ENCODE data around the gene ATN1. TPM values are rescaled to one million over a fixed set of nuclear protein-coding genes. Genes with fewer than 3 reads are reported as not detected.
A peak's percentile ranks its signal among the peaks of the same experiment; 100 is the strongest.

Gene ATN1
- total and polyA plus RNA-seq, 9 of the 15 experiments (the other 6 are each of a cell fraction or from before 2014, with no cell fraction given), result 0.15 to 49.8 (median 2.7) TPM

GRCh38 chr12:6929466-6930452 lies 2.0 kb downstream of the ATN1 start (continued):
- TF ChIP-seq TBL1XR1 (IDR thresholded peaks at IDR 0.05; ENCODE audit: low read length in 2 of 2) (0 out of 4 replicates have a peak, but pooled peaks of 1 of the 2 experiments have one; percentile 47), POLR2A (conservative IDR thresholded peaks at IDR 0.05) (no peak), ETV5 (CRISPR knock-in tag; IDR thresholded peaks at IDR 0.05; ENCODE audit: low read depth) (no peak), CREM (IDR thresholded peaks at IDR 0.05; ENCODE audit: low read depth) (0 out of 2 replicates have a peak, but pooled peaks have one; percentile 14), PYGO2 (tag; IDR thresholded peaks at IDR 0.05) (no peak), CBFA2T3 (IDR thresholded peaks at IDR 0.05) (peak; percentile 71), BDP1 (IDR thresholded peaks at IDR 0.05; ENCODE audit: insufficient read depth, insufficient read length) (no peak), NFRKB (IDR thresholded peaks at IDR 0.05; ENCODE audit: low read depth) (0 out of 2 replicates have a peak, but pooled peaks have one; percentile 29), ZKSCAN3 (CRISPR knock-in tag; IDR thresholded peaks at IDR 0.05) (no peak), HDAC2 (IDR thresholded peaks at IDR 0.05) (0 out of 2 replicates have a peak, but pooled peaks have one; percentile 64), DNMT1 (IDR thresholded peaks at IDR 0.05) (no peak), BRD4 (IDR thresholded peaks at IDR 0.05) (no peak), TCF3 (CRISPR knock-in tag; IDR thresholded peaks at IDR 0.05) (peak; percentile 37; the same call in 1 of the 2 replicates), SOX6 (IDR thresholded peaks at IDR 0.05) (peak; percentile 81), SUPT5H (IDR thresholded peaks at IDR 0.05) (no peak), CEBPG (CRISPR knock-in tag; IDR thresholded peaks at IDR 0.05) (no peak), CEBPG (tag; conservative IDR thresholded peaks at IDR 0.05 in 1 of 2, IDR thresholded peaks at IDR 0.05 in 1 of 2) (no peak)
- TF ChIP-seq, protein P1, sequence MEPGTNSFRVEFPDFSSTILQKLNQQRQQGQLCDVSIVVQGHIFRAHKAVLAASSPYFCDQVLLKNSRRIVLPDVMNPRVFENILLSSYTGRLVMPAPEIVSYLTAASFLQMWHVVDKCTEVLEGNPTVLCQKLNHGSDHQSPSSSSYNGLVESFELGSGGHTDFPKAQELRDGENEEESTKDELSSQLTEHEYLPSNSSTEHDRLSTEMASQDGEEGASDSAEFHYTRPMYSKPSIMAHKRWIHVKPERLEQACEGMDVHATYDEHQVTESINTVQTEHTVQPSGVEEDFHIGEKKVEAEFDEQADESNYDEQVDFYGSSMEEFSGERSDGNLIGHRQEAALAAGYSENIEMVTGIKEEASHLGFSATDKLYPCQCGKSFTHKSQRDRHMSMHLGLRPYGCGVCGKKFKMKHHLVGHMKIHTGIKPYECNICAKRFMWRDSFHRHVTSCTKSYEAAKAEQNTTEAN (CRISPR knock-in tag; IDR thresholded peaks at IDR 0.05), result no peak
- TF ChIP-seq, protein P2, sequence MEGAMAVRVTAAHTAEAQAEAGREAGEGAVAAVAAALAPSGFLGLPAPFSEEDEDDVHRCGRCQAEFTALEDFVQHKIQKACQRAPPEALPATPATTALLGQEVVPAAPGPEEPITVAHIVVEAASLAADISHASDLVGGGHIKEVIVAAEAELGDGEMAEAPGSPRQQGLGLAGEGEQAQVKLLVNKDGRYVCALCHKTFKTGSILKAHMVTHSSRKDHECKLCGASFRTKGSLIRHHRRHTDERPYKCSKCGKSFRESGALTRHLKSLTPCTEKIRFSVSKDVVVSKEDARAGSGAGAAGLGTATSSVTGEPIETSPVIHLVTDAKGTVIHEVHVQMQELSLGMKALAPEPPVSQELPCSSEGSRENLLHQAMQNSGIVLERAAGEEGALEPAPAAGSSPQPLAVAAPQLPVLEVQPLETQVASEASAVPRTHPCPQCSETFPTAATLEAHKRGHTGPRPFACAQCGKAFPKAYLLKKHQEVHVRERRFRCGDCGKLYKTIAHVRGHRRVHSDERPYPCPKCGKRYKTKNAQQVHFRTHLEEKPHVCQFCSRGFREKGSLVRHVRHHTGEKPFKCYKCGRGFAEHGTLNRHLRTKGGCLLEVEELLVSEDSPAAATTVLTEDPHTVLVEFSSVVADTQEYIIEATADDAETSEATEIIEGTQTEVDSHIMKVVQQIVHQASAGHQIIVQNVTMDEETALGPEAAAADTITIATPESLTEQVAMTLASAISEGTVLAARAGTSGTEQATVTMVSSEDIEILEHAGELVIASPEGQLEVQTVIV (CRISPR knock-in tag; IDR thresholded peaks at IDR 0.05; ENCODE audit: borderline replicate concordance), result no peak
- TF ChIP-seq, protein P3, sequence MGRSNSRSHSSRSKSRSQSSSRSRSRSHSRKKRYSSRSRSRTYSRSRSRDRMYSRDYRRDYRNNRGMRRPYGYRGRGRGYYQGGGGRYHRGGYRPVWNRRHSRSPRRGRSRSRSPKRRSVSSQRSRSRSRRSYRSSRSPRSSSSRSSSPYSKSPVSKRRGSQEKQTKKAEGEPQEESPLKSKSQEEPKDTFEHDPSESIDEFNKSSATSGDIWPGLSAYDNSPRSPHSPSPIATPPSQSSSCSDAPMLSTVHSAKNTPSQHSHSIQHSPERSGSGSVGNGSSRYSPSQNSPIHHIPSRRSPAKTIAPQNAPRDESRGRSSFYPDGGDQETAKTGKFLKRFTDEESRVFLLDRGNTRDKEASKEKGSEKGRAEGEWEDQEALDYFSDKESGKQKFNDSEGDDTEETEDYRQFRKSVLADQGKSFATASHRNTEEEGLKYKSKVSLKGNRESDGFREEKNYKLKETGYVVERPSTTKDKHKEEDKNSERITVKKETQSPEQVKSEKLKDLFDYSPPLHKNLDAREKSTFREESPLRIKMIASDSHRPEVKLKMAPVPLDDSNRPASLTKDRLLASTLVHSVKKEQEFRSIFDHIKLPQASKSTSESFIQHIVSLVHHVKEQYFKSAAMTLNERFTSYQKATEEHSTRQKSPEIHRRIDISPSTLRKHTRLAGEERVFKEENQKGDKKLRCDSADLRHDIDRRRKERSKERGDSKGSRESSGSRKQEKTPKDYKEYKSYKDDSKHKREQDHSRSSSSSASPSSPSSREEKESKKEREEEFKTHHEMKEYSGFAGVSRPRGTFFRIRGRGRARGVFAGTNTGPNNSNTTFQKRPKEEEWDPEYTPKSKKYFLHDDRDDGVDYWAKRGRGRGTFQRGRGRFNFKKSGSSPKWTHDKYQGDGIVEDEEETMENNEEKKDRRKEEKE (IDR thresholded peaks at IDR 0.05; ENCODE audit: borderline replicate concordance in 1 of 2, control insufficient read depth in 1 of 2, low read depth in 2 of 2, low read length in 1 of 2), result no peak
- TF ChIP-seq, protein P4, sequence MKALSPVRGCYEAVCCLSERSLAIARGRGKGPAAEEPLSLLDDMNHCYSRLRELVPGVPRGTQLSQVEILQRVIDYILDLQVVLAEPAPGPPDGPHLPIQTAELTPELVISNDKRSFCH (CRISPR knock-in tag; IDR thresholded peaks at IDR 0.05), result no peak
- TF ChIP-seq, protein P4 (tag; IDR thresholded peaks at IDR 0.05), result no peak

All from K562 (cell line).